Sigmoid colon (tissue), 3 donors: ENCODE data around the gene PPP1R9B.

Experiments
- POLR2A ChIP-seq, 2 donors: fragments of 450-650 bp; IDR thresholded peaks; one replicate each; pipeline ENCODE4 v1.6.1; 2016; ENCODE audit warnings: antibody characterized with exemption in 2 of 2, mild to moderate bottlenecking in 2 of 2, moderate library complexity in 2 of 2
- TF ChIP-seq, protein P1 (sequence below), 4 experiments: fragments of 450-650 bp in 3 of 4; fragments of 200-600 bp in 1 of 4; IDR thresholded peaks; one replicate each; pipeline ENCODE4 v1.5.1; 2016 to 2019; ENCODE audit warnings: antibody characterized with exemption in 4 of 4, mild to moderate bottlenecking in 3 of 4, moderate library complexity in 2 of 4

DNA sequence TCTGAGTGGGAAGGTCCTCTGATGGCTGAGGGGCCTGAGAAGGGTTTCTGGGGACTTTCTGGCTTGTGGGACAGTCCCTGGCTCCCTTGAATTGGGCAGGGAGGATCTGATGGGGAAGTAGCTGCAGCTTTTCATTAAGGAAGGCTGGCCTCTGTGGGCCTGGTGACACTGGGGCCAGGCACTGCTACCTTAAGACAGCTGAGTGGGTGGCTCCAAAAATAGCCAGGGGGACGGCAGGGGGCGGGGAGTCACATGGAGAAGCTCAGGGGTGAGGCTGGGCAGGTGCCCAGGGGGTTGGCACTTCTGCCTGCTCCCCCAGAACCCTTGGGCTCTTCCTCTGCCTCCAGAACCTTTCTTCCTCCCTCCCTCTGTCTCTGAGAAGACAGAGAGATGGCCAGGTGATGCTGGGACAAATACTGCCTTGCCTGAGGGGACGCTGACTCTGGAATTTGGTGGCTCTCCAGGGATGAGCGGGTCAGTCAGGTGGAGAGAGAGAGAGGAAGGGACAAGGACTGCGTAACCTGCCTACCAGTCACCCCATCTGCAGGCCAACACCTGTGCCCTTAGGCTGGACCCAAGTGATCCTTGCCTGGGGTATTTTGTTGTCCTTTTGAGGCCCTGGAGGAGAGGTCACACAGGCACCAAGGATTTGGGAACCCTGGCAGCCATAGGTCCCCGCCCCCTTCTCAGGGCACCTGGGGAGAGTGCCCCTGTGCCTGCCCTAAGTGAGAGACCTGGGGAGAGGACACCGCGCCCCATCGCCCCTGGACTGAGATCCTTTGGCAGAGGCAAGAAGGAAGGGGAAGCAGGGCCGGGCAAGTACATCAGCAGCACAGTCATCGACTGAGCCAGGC lies 13.6 kb upstream of the PPP1R9B start:
- no peak for TF ChIP-seq POLR2A (IDR thresholded peaks at IDR 0.05)
- TF ChIP-seq, protein P1, sequence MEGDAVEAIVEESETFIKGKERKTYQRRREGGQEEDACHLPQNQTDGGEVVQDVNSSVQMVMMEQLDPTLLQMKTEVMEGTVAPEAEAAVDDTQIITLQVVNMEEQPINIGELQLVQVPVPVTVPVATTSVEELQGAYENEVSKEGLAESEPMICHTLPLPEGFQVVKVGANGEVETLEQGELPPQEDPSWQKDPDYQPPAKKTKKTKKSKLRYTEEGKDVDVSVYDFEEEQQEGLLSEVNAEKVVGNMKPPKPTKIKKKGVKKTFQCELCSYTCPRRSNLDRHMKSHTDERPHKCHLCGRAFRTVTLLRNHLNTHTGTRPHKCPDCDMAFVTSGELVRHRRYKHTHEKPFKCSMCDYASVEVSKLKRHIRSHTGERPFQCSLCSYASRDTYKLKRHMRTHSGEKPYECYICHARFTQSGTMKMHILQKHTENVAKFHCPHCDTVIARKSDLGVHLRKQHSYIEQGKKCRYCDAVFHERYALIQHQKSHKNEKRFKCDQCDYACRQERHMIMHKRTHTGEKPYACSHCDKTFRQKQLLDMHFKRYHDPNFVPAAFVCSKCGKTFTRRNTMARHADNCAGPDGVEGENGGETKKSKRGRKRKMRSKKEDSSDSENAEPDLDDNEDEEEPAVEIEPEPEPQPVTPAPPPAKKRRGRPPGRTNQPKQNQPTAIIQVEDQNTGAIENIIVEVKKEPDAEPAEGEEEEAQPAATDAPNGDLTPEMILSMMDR (IDR thresholded peaks at IDR 0.05): no peak
